GM19468 (cell line): Measurements from ENCODE around the gene GRK4.
"Not testable (repeated sequence)": the region's sequence is repeated elsewhere in the genome, so short reads cannot be mapped to it uniquely, and the experiment has no call there.

Source experiments
- ATAC-seq: cut with Tn5 transposase; IDR thresholded peaks from one replicate; pipeline ENCODE4 v1.9.1; 2021; ENCODE audit warnings: mild to moderate bottlenecking, moderate library complexity, moderate number of reproducible peaks; ENCODE audit not compliant: unreplicated experiment; ENCODE audit errors: extremely low read depth

GRK4 gene

GRCh38 chr4:2954358-2955185 is 8.8 kb upstream of the GRK4 start:
- no peak for ATAC-seq

DNA sequence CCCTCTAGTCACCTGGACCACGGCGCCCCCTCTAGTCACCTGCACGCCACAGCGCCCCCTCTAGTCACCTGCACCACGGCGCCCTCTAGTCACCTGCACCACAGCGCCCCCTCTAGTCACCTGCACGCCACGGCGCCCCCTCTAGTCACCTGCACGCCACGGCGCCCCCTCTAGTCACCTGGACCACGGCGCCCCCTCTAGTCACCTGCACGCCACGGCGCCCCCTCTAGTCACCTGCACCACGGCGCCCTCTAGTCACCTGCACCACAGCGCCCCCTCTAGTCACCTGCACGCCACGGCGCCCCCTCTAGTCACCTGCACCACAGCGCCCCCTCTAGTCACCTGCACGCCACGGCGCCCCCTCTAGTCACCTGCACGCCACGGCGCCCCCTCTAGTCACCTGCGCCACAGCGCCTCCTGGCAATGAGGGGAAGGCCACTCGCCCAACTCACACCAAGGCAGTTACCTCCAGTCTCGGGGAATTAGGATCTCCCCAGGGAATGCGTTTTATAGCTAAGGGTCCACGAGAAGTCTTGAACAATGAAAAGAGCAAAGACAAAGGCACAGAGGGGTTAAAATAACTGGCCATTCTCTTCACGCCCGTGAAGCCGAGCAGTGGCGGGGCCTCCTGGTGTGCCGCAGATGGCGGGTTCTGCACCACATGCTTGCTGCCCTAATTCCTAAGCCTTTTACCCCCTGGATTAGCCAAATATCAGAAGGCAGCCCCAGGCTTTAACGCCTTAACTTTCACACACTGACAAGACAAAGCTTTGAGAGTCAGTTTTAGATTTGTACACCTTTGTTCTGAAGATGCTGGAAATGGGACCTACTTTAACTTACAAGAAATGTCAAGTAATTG is 8.0 kb upstream of the GRK4 start:
- not testable (repeated sequence) for ATAC-seq

DNA sequence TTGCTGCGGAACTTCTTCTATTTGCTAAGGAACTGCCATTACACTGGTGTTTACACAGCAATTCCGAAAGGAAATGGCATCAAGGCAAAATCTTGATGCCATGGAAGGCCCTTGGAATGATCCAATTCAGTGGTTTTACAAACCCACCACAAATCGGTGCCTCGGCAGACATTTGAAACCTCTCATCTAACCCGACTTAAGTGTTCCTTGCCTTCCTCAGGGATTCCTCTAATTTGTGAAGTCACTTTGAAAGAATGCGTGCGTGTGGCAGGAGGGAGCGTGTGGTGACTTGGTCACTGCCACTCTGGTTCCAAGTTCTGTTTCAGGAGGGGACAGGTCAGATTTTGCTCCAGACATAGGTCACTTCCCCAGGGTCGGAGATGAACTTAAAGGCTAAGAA is 4.9 kb upstream of the GRK4 start:
- ATAC-seq = no peak

DNA sequence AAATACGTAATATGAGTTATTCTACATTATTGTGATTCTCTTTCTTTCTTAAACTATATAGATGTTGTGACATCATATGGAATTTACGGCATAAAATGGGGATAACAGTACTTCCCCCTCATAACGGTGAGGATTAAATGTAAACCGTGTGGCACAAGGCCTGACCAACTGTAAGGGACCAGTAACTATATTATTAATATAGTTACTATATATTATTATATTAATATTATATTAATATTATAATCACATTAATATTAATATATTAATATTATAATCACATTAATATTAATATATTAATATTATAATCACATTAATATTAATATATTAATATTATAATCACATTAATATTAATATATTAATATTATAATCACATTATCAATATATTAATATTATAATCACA is 2.9 kb upstream of the GRK4 start:
- ATAC-seq = not testable (repeated sequence)

DNA sequence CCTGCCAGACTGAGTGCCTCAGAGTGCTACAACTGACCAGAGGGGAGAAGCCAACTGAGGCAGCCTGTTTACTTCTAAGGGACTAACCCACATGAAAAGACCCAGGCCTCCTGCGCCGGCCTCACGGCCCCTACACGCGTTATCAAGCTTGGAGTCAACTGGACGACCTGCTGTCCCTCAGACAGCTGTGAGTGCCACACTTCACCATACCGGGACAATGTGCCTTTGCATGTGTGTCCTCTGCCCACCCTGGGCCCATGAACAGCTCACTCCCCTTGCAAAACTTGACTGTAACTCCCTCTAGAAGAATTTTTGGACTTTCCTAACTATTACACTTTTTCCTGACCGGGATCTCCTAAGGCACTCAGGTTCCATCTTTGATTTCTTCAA is 2.0 kb upstream of the GRK4 start:
- no peak for ATAC-seq

GRCh38 chr4:2961811-2962441 is 1.4 kb upstream of the GRK4 start:
- no peak for ATAC-seq

DNA sequence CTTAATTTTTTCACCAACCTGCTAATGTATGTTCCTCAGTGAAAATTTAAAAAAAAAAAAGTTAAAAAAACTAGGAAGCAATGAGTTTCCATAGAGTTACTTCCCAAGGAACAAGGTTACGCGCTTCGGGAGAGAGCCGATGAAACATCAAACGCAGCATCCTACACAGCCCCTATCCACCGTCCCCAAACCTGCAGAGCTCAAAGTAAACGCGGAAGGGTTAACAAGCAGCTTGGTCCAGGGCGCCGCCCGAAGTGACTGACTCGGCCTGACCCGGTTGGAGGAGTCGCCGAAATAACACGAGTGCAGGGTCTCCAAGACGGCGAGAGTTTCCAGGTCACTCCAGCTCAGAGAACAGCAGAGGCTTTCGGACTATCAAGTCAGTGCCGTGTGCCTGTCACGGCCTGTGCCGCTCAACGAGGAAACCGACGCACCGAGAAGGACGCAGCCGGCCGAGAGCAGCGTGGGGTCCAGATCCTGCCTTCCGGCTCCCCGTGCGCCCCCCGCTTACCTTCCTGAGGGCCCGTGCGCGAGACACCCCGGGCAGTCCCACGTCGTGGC is 677 bp upstream of the GRK4 start:
- no peak for ATAC-seq

DNA sequence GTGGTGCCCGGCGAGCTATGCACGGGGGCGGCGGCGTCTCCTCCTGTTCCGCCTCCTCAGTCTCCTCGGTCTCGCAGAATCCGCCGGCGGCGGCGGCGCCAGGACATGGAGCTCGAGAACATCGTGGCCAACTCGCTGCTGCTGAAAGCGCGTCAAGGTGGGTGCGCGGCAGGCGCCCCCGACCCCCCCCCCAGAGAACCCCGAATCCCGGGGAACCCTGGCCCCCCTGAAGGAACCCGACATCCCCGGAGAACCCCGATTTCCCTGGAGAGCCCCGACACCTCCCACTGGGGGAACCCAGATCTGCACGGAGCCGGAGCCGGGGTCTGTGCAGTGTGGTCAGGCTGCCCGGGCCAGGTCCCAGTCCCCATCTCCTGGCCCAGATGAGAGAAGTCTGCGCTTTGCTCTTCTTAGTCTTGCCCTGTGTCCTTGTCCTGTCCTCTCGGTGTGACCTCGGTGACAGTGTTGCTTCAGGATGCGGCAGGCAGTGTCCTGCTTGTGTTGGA is 648 bp downstream of the GRK4 start:
- no peak for ATAC-seq

GRCh38 chr4:2964706-2965258 is 1.4 kb downstream of the GRK4 start:
- no peak for ATAC-seq

DNA sequence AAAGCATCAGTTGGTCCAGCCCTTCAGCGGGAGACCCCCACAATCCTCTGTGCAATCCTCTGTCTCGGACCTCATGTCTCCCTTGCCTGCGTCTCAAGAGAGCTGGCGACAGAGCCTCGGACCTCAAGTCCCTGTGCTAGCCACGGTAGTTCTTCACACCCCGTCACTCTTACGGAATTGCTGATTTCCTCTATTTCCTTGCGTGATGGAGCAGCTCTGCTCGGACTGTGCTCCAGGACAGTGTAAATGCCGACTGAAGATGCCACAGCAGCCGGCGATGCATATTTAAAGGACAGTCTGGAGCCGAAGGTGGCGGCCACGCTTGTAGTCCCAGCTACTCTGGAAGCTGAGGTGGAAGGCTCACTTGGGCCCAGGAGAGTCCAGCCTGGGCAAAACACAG is 1.9 kb downstream of the GRK4 start:
- ATAC-seq = no peak

- no peak for ATAC-seq
Observed at GRCh38 chr4:2968381-2968780, 5.0 kb downstream of the GRK4 start.

- ATAC-seq = no peak
Observed at GRCh38 chr4:2971275-2971674, 7.9 kb downstream of the GRK4 start.

DNA sequence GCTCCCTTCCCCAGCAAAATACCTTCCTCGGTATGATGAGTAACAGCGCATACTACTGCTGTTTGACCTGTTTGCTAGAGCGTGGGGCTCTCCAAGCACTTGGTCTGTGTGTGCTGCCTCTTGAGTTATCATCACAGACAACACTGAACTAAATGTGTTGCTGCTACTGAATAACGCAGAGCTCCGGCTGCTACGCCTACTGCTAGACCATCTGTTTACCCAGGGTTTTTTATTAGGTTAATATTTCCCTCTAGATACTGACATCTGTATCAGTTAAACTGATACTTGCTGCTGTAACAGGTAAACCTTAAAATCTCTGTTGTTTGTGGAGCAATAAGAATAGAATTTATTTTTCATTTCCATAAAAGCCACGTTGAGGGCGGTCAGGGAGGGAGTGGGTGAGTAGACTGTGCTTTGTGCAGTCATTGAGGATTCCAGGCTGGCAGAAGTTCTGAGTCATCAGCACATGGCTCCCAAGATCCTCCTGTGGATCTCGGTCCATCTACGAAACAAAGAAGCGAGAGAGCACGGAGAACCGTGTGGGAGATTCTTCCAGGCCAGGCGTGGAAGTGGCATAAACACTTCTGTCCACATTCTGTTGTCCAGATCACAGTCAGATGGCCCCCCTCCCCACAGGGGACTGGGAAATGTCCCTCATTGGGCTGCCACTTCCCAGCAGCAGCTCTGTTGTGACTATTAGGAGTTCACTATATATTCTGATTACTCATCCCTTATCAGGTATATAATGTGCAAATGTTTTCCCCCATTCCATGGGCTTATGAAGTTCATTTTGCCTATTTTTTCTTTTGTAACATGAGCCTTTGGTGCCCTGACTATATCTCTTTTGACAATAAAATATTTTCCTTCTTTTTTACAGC is 14.1 kb downstream of the GRK4 start:
- ATAC-seq = no peak

- no peak for ATAC-seq
Observed at GRCh38 chr4:2981256-2981819, 18.0 kb downstream of the GRK4 start.

GRCh38 chr4:2982012-2982411 is 18.6 kb downstream of the GRK4 start:
- ATAC-seq = no peak

- not testable (repeated sequence) for ATAC-seq
Observed at GRCh38 chr4:2983715-2984114, 20.3 kb downstream of the GRK4 start.

- ATAC-seq = no peak
Observed at GRCh38 chr4:2991243-2991642, 27.9 kb downstream of the GRK4 start.

DNA sequence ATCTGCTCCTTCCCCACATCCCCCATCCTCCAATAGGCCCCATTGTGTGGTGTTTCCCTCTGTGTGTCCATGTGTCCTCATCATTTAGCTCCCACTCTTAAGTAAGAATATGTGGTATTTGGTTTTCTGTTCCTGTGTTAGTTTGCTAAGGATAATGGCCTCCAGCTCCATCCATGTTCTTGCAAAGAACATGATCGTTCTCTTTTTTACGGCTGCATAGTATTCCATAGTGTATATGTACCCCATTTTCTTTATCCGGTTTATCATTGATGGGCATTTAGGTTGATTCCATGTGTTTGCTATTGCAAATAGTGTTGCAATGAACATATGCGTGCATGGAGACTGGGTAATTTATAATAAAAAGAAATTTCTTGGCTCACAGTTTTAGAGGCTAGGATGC is 31.5 kb downstream of the GRK4 start:
- ATAC-seq = no peak
